ENCODE measurements around the gene MS4A8.

The MS4A8 gene

DNA sequence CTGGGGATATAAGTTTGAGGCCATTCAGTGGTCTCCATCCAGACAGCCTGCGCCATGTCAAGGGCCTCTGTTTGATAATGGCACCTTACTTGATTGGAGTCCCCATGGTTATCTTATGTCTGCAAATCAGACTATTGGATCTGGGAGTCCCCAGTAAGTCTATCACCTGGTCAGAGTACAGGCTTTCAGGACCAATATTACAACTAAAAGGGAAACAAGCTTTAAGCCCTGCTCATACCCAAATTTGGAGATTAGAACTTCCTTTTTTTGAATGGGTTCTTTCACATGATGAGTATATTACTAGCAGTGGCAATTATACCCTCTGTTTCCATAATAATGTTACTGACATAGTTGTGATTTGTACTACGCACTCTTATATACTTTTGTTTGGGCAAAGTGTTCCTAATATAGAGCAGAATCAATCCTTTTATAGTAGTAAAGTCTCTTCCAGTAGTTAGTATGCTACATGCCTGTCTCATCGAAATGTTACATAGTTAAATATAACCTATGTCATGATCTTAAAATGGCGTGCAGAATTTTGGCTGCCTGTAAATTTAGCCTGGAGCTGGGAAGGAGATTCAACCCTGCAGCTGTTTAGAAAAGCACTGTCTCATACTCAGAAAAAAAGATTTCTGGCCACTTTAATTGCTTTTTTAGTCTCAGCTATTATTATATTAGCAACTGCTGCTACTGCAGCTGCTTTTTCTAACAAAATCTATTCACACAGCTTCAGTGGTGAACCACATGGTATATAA, 62.2 kb downstream of the MS4A8 start:
- H3K27ac ChIP-seq = no peak overlapping the region
- DNase-seq (ENCODE audit: low read depth, low spot score) = no peak

- no peak for DNase-seq (ENCODE audit: low read depth, low spot score)
- H3K27ac ChIP-seq = no peak overlapping the region
Measured at GRCh38 chr11:60762851-60763691, 63.7 kb downstream of the MS4A8 start.

GRCh38 chr11:60763692-60764369, 64.4 kb downstream of the MS4A8 start:
- no peak for DNase-seq (ENCODE audit: low read depth, low spot score)
- no peak overlapping the region for H3K27ac ChIP-seq

DNA sequence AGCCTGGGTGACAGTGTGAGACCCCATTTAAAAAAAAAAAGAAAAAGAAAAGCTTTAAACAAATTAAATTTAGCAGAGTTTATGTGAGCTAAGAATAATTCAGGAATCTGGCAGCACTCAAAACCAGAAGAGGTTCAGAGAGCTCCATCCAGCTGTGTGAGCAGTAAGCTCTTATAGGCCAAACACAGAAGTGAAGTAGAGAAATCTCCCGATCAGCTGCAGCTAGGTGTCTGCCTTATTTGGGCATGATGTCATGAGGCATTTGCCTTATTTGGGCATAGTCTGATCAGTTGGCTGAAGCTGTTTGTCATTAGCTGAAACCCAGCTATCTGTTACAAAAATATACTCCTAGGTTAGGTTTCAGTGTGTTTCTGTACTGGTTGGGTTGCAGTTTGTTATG, 65.5 kb downstream of the MS4A8 start:
- no peak overlapping the region for H3K27ac ChIP-seq
- no peak for DNase-seq (ENCODE audit: low read depth, low spot score)

GRCh38 chr11:60765355-60765754, 65.9 kb downstream of the MS4A8 start:
- DNase-seq (ENCODE audit: low read depth, low spot score) = no peak
- H3K27ac ChIP-seq = no peak overlapping the region
